Smooth muscle cell (in vitro differentiated cells): Measurements from ENCODE around the gene SLC35D2. TPM values are rescaled to one million over a fixed set of nuclear protein-coding genes. Genes with fewer than 3 reads are reported as not detected.

ENCODE experiments used
- DNase-seq: peaks from one replicate; lab custom pipeline; 2025; ENCODE audit not compliant: unreplicated experiment; lab: John Stamatoyannopoulos, UW
- H2AFZ ChIP-seq: fragments of 200-600 bp; sonication (generic); 2 replicates; pipeline ENCODE4 v1.6.0; 2016; ENCODE audit warnings: antibody characterized with exemption, low read depth, mild to moderate bottlenecking
- H3F3A ChIP-seq: fragments of 200-600 bp; sonication (generic); 2 replicates; pipeline ENCODE4 v1.6.0; 2017; ENCODE audit warnings: antibody characterized with exemption, low read depth
- H3K27ac ChIP-seq: fragments of 200-600 bp; sonication (generic); 2 replicates; pipeline ENCODE4 v1.5.1; 2016; ENCODE audit warnings: low read depth, mild to moderate bottlenecking
- H3K27me3 ChIP-seq: fragments of 200-600 bp; sonication (generic); 2 replicates; pipeline ENCODE4 v1.6.1; 2016; ENCODE audit warnings: low read depth, mild to moderate bottlenecking
- H3K36me3 ChIP-seq: fragments of 200-600 bp; sonication (generic); 2 replicates; pipeline ENCODE4 v1.5.1; 2016; ENCODE audit warnings: low read depth
- H3K4me1 ChIP-seq: fragments of 200-600 bp; sonication (generic); 2 replicates; pipeline ENCODE4 v1.5.1; 2016; ENCODE audit warnings: low read depth
- H3K4me2 ChIP-seq: fragments of 200-600 bp; sonication (generic); 2 replicates; pipeline ENCODE4 v1.6.0; 2016; ENCODE audit warnings: mild to moderate bottlenecking
- H3K4me3 ChIP-seq: fragments of 200-600 bp; sonication (generic); 2 replicates; pipeline ENCODE4 v1.5.1; 2016; ENCODE audit warnings: mild to moderate bottlenecking
- H3K79me2 ChIP-seq: fragments of 200-600 bp; sonication (generic); 2 replicates; pipeline ENCODE4 v1.6.0; 2016; ENCODE audit warnings: low read depth, mild to moderate bottlenecking
- H3K9ac ChIP-seq: fragments of 200-600 bp; sonication (generic); 2 replicates; pipeline ENCODE4 v1.6.0; 2016; ENCODE audit warnings: low read depth
- H3K9me3 ChIP-seq: fragments of 200-600 bp; sonication (generic); replicated peaks from 2 replicates; pipeline ENCODE4 v1.5.1; 2016; ENCODE audit warnings: low read depth
- H4K20me1 ChIP-seq: fragments of 200-600 bp; sonication (generic); 2 replicates; pipeline ENCODE4 v1.6.0; 2016; ENCODE audit warnings: low read depth
- WGBS: methylation state at CpG from one replicate; pipeline ENCODE4 v1.1.7; 2016; ENCODE audit warnings: low lambda C conversion rate; 5-methylcytosine and 5-hydroxymethylcytosine counted together
- polyA plus RNA-seq: library from polyadenylated mRNA; unstranded; fragments of >200 nt; fragmentation: Nextera tagmentation; extraction: Ambion mirVana; gene quantifications from 2 replicates; pipeline ENCODE4 v1.2.1, GENCODE V29; 2016
- total RNA-seq: library from RNA; depleted of rRNA; stranded (reverse); fragments of >200 nt; gene quantifications from 2 replicates; pipeline ENCODE4 v1.2.3, GENCODE V29; 2014
- TF ChIP-seq, protein P1 (sequence below): fragments of 200-600 bp; sonication (generic); IDR thresholded peaks from 2 replicates; pipeline ENCODE4 v1.5.1; 2017; ENCODE audit warnings: borderline replicate concordance, mild to moderate bottlenecking, antibody characterized with exemption; ENCODE audit not compliant: insufficient read depth, poor library complexity, severe bottlenecking

The SLC35D2 gene
- total and polyA plus RNA-seq, 2 experiments from 2014 or later, result 16.5 to 25.5 TPM

DNA sequence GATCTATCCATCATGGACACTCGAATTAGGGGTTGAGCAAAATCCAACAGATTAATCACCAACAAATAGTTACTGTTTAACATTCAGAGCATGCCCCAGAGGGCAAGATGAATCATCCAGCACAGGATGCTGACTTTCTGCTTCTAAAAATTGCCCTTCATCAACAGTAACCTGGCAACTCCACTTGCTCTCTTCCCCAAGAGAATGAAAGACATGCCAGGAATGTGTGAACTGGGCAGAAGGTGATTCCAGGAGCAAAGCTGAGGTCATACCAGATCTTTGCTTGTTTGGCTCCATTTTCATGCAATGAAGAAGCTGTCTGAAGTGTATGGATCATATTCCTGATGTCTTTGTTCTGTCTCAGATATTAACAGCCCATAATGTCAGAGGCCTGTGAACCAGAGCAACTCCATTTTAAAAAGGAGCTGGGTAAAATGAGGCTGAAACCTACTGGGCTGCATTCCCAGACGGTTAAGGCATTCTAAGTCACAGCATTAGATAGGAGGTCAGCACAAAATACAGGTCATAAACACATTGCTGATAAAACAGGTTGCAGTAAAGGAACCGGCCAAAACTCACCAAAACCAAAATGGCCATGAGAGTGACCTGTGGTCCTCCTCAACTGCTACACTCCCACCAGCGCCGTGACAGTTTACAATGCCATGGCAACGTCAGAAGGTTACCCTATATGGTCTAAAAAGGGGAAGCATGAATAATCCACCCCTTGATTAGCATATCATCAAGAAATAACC is 37.1 kb upstream of the SLC35D2 start:
- no peak overlapping the region for H3K4me3 ChIP-seq

DNA sequence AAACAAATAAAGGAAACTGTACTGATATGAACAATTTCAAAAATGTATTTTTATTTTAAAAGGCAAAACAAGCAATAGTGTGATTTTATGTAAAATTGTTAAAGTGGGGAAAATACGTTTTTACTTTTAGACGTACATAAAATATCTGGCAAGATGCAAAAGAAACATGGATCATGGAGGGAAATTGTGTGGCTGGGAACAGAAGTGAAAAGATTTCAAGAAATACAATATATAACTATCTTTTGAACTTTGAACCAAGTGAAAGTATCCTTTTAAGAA is 36.1 kb upstream of the SLC35D2 start:
- Histone ChIP-seq H3F3A (peaks cover 14% of the 10 kb centered on the region), H3K36me3 (no peaks in the 10 kb centered on the region), H3K4me1 (peaks cover 26% of the 10 kb centered on the region), H3K4me3 (peak overlapping the region; percentile 85), H3K9ac (no peak overlapping the region), H3K9me3 (no peaks in the 10 kb centered on the region), H3K27me3 (no peaks in the 10 kb centered on the region), H3K27ac (peak overlapping the region; percentile 86), H3K79me2 (peaks cover 20% of the 10 kb centered on the region), H3K4me2 (peak overlapping the region; percentile 100), H4K20me1 (no peaks in the 10 kb centered on the region), H2AFZ (peak overlapping the region; percentile 88)
- no peak for DNase-seq
- TF ChIP-seq, protein P1, sequence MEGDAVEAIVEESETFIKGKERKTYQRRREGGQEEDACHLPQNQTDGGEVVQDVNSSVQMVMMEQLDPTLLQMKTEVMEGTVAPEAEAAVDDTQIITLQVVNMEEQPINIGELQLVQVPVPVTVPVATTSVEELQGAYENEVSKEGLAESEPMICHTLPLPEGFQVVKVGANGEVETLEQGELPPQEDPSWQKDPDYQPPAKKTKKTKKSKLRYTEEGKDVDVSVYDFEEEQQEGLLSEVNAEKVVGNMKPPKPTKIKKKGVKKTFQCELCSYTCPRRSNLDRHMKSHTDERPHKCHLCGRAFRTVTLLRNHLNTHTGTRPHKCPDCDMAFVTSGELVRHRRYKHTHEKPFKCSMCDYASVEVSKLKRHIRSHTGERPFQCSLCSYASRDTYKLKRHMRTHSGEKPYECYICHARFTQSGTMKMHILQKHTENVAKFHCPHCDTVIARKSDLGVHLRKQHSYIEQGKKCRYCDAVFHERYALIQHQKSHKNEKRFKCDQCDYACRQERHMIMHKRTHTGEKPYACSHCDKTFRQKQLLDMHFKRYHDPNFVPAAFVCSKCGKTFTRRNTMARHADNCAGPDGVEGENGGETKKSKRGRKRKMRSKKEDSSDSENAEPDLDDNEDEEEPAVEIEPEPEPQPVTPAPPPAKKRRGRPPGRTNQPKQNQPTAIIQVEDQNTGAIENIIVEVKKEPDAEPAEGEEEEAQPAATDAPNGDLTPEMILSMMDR, result no peak
- 48% methylated on average over 2 of the region's 2 CpGs for WGBS

More for the DNA sequence above, 37.1 kb upstream of the SLC35D2 start:
- Histone ChIP-seq H3F3A (peaks cover 14% of the 10 kb centered on the region), H3K79me2 (peaks cover 11% of the 10 kb centered on the region), H3K4me2 (no peak overlapping the region), H4K20me1 (no peaks in the 10 kb centered on the region), H3K9ac (peak overlapping the region; percentile 56), H3K27me3 (no peaks in the 10 kb centered on the region), H2AFZ (no peak overlapping the region), H3K9me3 (no peaks in the 10 kb centered on the region), H3K4me1 (peaks cover 26% of the 10 kb centered on the region), H3K36me3 (no peaks in the 10 kb centered on the region), H3K27ac (peak overlapping the region; percentile 86)
- TF ChIP-seq, protein P1, result no peak
- DNase-seq, result no peak
- whole genome bisulfite sequencing, result 23% methylated on average over 6 of the region's 6 CpGs

DNA sequence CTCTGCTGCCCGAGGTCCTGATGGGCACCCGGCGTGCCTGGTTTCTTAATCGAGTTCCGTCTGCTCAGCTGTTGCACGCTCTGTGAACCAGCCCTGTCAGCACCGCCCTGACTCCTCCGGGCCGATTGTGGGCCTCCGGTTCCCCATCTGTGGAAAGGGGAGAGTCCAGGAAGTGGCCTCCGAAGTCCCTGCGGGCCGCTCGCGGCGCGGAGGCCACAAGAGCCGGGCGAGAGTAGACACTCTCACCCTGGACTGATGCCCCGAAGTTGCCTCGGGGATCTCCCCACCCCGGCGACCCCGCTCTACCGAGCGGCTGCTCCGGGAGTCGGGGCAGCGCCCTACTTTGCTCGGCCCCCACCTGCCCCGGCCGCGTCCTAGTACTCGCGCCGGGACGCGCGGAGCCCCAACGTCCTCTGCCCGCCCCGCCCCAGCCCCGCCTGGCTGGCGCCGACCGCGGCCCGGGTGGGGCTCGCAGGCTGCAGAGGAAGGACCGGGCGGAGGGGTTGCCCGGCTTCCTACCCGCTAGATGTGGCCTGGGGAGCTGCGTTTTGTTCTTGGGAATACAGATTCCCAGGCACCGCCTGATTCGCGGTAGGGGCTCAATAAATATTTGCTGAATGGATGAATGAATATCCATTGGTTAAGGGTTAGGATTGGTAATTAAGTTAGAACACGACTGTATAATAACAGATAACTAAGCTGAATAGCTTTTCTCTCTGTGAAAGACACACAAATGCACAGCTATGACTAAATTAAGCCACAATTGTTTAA is 35.6 kb upstream of the SLC35D2 start:
- Histone ChIP-seq H3K27me3 (no peaks in the 10 kb centered on the region), H3K4me1 (peaks cover 26% of the 10 kb centered on the region), H4K20me1 (no peaks in the 10 kb centered on the region), H3K4me2 (peak overlapping the region; percentile 100), H3K79me2 (peaks cover 26% of the 10 kb centered on the region), H3K9me3 (no peaks in the 10 kb centered on the region), H3K4me3 (peak overlapping the region; percentile 85), H2AFZ (peak overlapping the region; percentile 88), H3K9ac (peak overlapping the region; percentile 63), H3K36me3 (no peaks in the 10 kb centered on the region), H3K27ac (peak overlapping the region; percentile 86), H3F3A (peaks cover 14% of the 10 kb centered on the region)
- DNase-seq, result no peak
- WGBS, result under 1% methylated on average over 34 of the region's 58 CpGs
- TF ChIP-seq, protein P1, result no peak
